ENCODE data around the gene CCNG2.

DNA sequence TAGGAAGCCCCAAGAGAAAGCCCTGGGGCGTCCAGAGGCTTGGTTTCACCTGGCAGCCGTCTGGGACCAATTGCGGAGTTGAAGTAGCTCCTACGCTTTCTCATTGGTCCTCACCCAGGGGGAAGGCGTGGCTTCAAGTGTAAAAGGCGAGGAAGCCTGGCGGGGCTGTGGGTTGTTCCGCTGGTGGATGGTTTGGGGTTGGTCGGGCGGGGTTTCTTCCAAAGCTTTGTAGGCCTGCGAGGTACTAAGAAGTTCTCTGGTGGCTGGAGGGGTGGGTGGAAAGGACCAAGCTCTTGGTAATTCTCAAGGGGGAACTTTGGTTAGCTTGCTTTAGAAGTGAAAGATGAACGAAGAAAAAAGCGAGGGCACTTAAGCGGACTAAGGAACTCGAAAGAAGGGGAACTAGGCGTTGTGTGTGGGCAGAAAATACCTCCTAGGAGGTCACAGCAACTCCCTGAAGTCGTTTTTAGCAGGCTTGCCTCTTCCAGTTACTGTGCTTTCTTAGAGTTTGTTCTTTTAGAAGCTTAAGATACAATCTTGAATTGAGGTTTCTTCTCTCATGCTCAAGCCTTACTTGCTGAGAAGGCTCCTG, 36.6 kb downstream of the CCNG2 start:
- no peak for TF ChIP-seq MAFK (IDR thresholded peaks at IDR 0.05; ENCODE audit: low read depth, low read length)
- TF ChIP-seq, protein P1, sequence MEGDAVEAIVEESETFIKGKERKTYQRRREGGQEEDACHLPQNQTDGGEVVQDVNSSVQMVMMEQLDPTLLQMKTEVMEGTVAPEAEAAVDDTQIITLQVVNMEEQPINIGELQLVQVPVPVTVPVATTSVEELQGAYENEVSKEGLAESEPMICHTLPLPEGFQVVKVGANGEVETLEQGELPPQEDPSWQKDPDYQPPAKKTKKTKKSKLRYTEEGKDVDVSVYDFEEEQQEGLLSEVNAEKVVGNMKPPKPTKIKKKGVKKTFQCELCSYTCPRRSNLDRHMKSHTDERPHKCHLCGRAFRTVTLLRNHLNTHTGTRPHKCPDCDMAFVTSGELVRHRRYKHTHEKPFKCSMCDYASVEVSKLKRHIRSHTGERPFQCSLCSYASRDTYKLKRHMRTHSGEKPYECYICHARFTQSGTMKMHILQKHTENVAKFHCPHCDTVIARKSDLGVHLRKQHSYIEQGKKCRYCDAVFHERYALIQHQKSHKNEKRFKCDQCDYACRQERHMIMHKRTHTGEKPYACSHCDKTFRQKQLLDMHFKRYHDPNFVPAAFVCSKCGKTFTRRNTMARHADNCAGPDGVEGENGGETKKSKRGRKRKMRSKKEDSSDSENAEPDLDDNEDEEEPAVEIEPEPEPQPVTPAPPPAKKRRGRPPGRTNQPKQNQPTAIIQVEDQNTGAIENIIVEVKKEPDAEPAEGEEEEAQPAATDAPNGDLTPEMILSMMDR (conservative IDR thresholded peaks at IDR 0.05; ENCODE audit: low read depth, low read length), result no peak
- no peak for TF ChIP-seq POLR2A (IDR thresholded peaks at IDR 0.05; ENCODE audit: low read depth, low read length)
- TF ChIP-seq CEBPB (IDR thresholded peaks at IDR 0.05; ENCODE audit: low read depth, low read length), result no peak
- no peak for TF ChIP-seq RFX5 (IDR thresholded peaks at IDR 0.05; ENCODE audit: low read depth, low read length)
- no peak for TF ChIP-seq RAD21 (IDR thresholded peaks at IDR 0.05; ENCODE audit: low read length)
- no peak for TF ChIP-seq BHLHE40 (IDR thresholded peaks at IDR 0.05; ENCODE audit: low read depth, low read length)
- TF ChIP-seq SMC3 (IDR thresholded peaks at IDR 0.05; ENCODE audit: low read depth, low read length), result no peak
- TF ChIP-seq, protein P2, sequence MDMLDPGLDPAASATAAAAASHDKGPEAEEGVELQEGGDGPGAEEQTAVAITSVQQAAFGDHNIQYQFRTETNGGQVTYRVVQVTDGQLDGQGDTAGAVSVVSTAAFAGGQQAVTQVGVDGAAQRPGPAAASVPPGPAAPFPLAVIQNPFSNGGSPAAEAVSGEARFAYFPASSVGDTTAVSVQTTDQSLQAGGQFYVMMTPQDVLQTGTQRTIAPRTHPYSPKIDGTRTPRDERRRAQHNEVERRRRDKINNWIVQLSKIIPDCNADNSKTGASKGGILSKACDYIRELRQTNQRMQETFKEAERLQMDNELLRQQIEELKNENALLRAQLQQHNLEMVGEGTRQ (IDR thresholded peaks at IDR 0.05; ENCODE audit: low read depth, low read length), result no peak
- TF ChIP-seq, protein P3, sequence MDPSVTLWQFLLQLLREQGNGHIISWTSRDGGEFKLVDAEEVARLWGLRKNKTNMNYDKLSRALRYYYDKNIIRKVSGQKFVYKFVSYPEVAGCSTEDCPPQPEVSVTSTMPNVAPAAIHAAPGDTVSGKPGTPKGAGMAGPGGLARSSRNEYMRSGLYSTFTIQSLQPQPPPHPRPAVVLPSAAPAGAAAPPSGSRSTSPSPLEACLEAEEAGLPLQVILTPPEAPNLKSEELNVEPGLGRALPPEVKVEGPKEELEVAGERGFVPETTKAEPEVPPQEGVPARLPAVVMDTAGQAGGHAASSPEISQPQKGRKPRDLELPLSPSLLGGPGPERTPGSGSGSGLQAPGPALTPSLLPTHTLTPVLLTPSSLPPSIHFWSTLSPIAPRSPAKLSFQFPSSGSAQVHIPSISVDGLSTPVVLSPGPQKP (IDR thresholded peaks at IDR 0.05; ENCODE audit: borderline replicate concordance, low read depth, low read length), result no peak
- no peak for TF ChIP-seq FOS (IDR thresholded peaks at IDR 0.05; ENCODE audit: low read depth, low read length)
- no peak for TF ChIP-seq RCOR1 (IDR thresholded peaks at IDR 0.05; ENCODE audit: insufficient replicate concordance, low read length)
- TF ChIP-seq MAZ (IDR thresholded peaks at IDR 0.05; ENCODE audit: borderline replicate concordance, low read depth, low read length), result no peak

Measured in IMR-90 (cell line).